ENCODE measurements around the gene KPNA3. TPM values are rescaled to one million over a fixed set of nuclear protein-coding genes. Genes with fewer than 3 reads are reported as not detected.
"Not testable (repeated sequence)": the region's sequence is repeated elsewhere in the genome, so short reads cannot be mapped to it uniquely, and the experiment has no call there.

Gene KPNA3
- total and polyA plus RNA-seq, 8 donors, result 5.3 to 16.0 (median 8.5) TPM

GRCh38 chr13:49777746-49778614 is 14.5 kb downstream of the KPNA3 start:
- 54 to 63% methylated on average over 6 of the region's 6 CpGs for WGBS, 2 donors
- ATAC-seq, result peak in 3 of 4 donors; percentile 22 to 50 (median 44)

GRCh38 chr13:49776871-49777270 is 15.6 kb downstream of the KPNA3 start:
- no peak for DNase-seq
- FAIRE-seq, result no peak
- H3K9me3 ChIP-seq, result no peaks in the 10 kb centered on the region
- H3K4me3 ChIP-seq, result no peak overlapping the region
- H3K4me1 ChIP-seq, result peaks cover 7 to 16% (median 14%) of the 10 kb centered on the region in 3 donors
- no peak for ATAC-seq
- H3K27ac ChIP-seq, result no peak overlapping the region
- no peak for TF ChIP-seq CTCF (IDR thresholded peaks at IDR 0.05)
- H3K27me3 ChIP-seq, result no peaks in the 10 kb centered on the region
- intact Hi-C loops (cut with DNase I), result no loop called here
- no peaks in the 10 kb centered on the region for H3K36me3 ChIP-seq

More at GRCh38 chr13:49777746-49778614, 14.5 kb downstream of the KPNA3 start:
- Histone ChIP-seq H3K27ac (no peak overlapping the region), H3K4me3 (no peak overlapping the region), H3K36me3 (no peaks in the 10 kb centered on the region), H3K4me1 (peaks cover 7 to 16% (median 14%) of the 10 kb centered on the region in 3 donors), H3K9me3 (no peaks in the 10 kb centered on the region), H3K27me3 (no peaks in the 10 kb centered on the region)
- intact Hi-C loops (cut with DNase I), result no loop called here
- DNase-seq, result no peak
- no peak for TF ChIP-seq CTCF (IDR thresholded peaks at IDR 0.05)
- no peak for FAIRE-seq

GRCh38 chr13:49774376-49775005 is 18.0 kb downstream of the KPNA3 start:
- ATAC-seq (no peak), DNase-seq (no peak), FAIRE-seq (no peak)
- Histone ChIP-seq H3K4me3 (no peak overlapping the region), H3K27ac (no peak overlapping the region), H3K27me3 (no peaks in the 10 kb centered on the region), H3K9me3 (no peaks in the 10 kb centered on the region), H3K4me1 (peaks cover 7 to 16% (median 14%) of the 10 kb centered on the region in 3 donors), H3K36me3 (no peaks in the 10 kb centered on the region)
- TF ChIP-seq CTCF (IDR thresholded peaks at IDR 0.05), result no peak
- 86 to 92% methylated on average over 2 of the region's 2 CpGs for WGBS, 2 donors
- intact Hi-C loops (cut with DNase I), result no loop called here

GRCh38 chr13:49772828-49773227 is 19.7 kb downstream of the KPNA3 start:
- no peak for TF ChIP-seq CTCF (IDR thresholded peaks at IDR 0.05)
- ATAC-seq, result no peak
- 82 to 83% methylated on average over 2 of the region's 2 CpGs for WGBS, 2 donors

GRCh38 chr13:49761811-49762210 is 30.7 kb downstream of the KPNA3 start:
- H3K27ac ChIP-seq; H3K4me3 ChIP-seq; H3K27me3 ChIP-seq; H3K36me3 ChIP-seq; ATAC-seq; FAIRE-seq; H3K9me3 ChIP-seq; intact Hi-C loops (cut with DNase I); H3K4me1 ChIP-seq: not testable (repeated sequence)
- WGBS, 2 donors, result 95 to 99% methylated on average over 17 to 32 of the region's 32 CpGs
- peak in 1 of 6 donors; percentile 43 for DNase-seq

More at GRCh38 chr13:49772828-49773227, 19.7 kb downstream of the KPNA3 start:
- H3K36me3 ChIP-seq, result no peaks in the 10 kb centered on the region
- H3K27me3 ChIP-seq, result no peaks in the 10 kb centered on the region
- intact Hi-C loops (cut with DNase I), result no loop called here
- no peak overlapping the region for H3K27ac ChIP-seq
- FAIRE-seq (no peak), DNase-seq (no peak)
- peaks cover 7 to 12% (median 12%) of the 10 kb centered on the region in 3 donors for H3K4me1 ChIP-seq
- no peak overlapping the region for H3K4me3 ChIP-seq
- no peaks in the 10 kb centered on the region for H3K9me3 ChIP-seq
